ENCODE measurements around the gene PIEZO2. TPM values are rescaled to one million over a fixed set of nuclear protein-coding genes. Genes with fewer than 3 reads are reported as not detected.
"Not testable (repeated sequence)": the region's sequence is repeated elsewhere in the genome, so short reads cannot be mapped to it uniquely, and the experiment has no call there.

PIEZO2 gene
- total RNA-seq, 4 donors from 2014 or later, result 0.64 to 1.8 (median 1.6) TPM

GRCh38 chr18:10923141-10923540, 226.2 kb downstream of the PIEZO2 start:
- no peaks in the 10 kb centered on the region for H3K36me3 ChIP-seq
- H3K4me3 ChIP-seq, result no peak overlapping the region
- peaks cover 7% of the 10 kb centered on the region for H3K27me3 ChIP-seq
- 53 to 55% methylated on average over 4 of the region's 4 CpGs for WGBS, 2 donors (ENCODE audit: low coverage in 1 of 2)
- TF ChIP-seq POLR2AphosphoS5 (IDR thresholded peaks at IDR 0.05) (no peak), EP300 (IDR thresholded peaks at IDR 0.05) (no peak), CTCF (IDR thresholded peaks at IDR 0.05) (no peak), POLR2A (IDR thresholded peaks at IDR 0.05) (no peak)
- peaks cover 0 to 26% (median 0%) of the 10 kb centered on the region in 3 donors for H3K4me1 ChIP-seq
- no peak overlapping the region for H3K27ac ChIP-seq
- H3K9me3 ChIP-seq, result no peaks in the 10 kb centered on the region
- no peak for ATAC-seq

- H3K9me3 ChIP-seq, H3K36me3 ChIP-seq, H3K27ac ChIP-seq, H3K4me3 ChIP-seq, H3K27me3 ChIP-seq, ATAC-seq: not testable (repeated sequence)
- 90% methylated on average over 1 of the region's 1 CpG; no CpG with 5 or more reads in 1 of the 2 donors for WGBS, 2 donors (ENCODE audit: low coverage in 1 of 2)
- peaks cover 0 to 21% (median 0%) of the 10 kb centered on the region in 3 donors for H3K4me1 ChIP-seq
Observed at GRCh38 chr18:10922712-10923111, 226.7 kb downstream of the PIEZO2 start.

- ATAC-seq, H3K27ac ChIP-seq, H3K9me3 ChIP-seq, H3K27me3 ChIP-seq, H3K4me1 ChIP-seq, H3K36me3 ChIP-seq, H3K4me3 ChIP-seq: not testable (repeated sequence)
- 73 to 90% methylated on average over 6 of the region's 6 CpGs for WGBS, 2 donors (ENCODE audit: low coverage in 1 of 2)
Observed at GRCh38 chr18:10920309-10920708, 229.1 kb downstream of the PIEZO2 start.

DNA sequence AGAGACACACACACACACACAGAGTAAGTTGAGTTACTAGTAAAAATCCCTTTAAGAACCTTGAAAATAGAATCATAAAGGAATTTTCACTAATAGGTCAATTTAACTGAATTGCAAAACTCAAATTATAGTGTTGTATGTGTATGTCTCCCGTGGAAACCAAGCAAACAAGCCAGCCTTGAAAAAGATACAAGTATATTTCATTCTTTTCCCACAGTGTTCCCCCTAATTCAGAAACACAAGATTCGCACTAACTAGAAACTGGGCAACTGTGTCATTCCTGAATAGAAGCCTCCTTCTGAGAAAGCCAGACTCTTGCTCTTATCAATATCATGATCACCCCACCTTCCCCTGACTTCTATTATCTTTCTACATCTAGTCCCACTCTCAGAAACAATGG, 229.5 kb downstream of the PIEZO2 start:
- no peaks in the 10 kb centered on the region for H3K9me3 ChIP-seq
- no peak for ATAC-seq
- 72 to 95% methylated on average over 2 of the region's 2 CpGs for WGBS, 2 donors (ENCODE audit: low coverage in 1 of 2)
- H3K27me3 ChIP-seq, result no peaks in the 10 kb centered on the region
- no peak overlapping the region for H3K27ac ChIP-seq
- TF ChIP-seq POLR2AphosphoS5 (IDR thresholded peaks at IDR 0.05) (no peak), CTCF (IDR thresholded peaks at IDR 0.05) (no peak), EP300 (IDR thresholded peaks at IDR 0.05) (no peak), POLR2A (IDR thresholded peaks at IDR 0.05) (no peak)
- no peak overlapping the region for H3K4me3 ChIP-seq
- H3K36me3 ChIP-seq, result no peaks in the 10 kb centered on the region
- no peaks in the 10 kb centered on the region for H3K4me1 ChIP-seq

DNA sequence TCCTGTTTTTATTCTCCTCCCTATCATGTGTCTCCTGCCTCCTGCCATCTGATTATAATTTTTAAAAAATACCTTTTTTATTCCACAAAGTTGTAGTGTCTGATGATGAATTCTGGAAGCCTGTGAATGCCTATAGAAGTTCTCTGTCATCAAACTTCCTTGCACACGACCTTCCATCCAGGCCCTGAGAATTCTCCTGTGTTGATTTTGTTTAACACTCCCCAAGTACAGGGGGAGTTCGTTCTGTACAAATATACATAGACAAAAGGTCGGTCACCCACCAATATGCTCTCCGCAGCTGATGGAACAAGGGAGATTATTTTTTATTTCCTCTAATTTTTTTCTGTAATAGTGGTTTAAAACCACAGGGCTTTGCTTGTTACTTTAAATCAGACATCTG, 232.5 kb downstream of the PIEZO2 start:
- Histone ChIP-seq H3K9me3 (no peaks in the 10 kb centered on the region), H3K27me3 (no peaks in the 10 kb centered on the region), H3K36me3 (no peaks in the 10 kb centered on the region), H3K4me3 (no peak overlapping the region), H3K4me1 (no peaks in the 10 kb centered on the region), H3K27ac (no peak overlapping the region)
- TF ChIP-seq POLR2A (IDR thresholded peaks at IDR 0.05) (no peak), POLR2AphosphoS5 (IDR thresholded peaks at IDR 0.05) (no peak), CTCF (IDR thresholded peaks at IDR 0.05) (no peak), EP300 (IDR thresholded peaks at IDR 0.05) (no peak)
- ATAC-seq, result no peak
- 50 to 55% methylated on average over 4 of the region's 4 CpGs for WGBS, 2 donors (ENCODE audit: low coverage in 1 of 2)

DNA sequence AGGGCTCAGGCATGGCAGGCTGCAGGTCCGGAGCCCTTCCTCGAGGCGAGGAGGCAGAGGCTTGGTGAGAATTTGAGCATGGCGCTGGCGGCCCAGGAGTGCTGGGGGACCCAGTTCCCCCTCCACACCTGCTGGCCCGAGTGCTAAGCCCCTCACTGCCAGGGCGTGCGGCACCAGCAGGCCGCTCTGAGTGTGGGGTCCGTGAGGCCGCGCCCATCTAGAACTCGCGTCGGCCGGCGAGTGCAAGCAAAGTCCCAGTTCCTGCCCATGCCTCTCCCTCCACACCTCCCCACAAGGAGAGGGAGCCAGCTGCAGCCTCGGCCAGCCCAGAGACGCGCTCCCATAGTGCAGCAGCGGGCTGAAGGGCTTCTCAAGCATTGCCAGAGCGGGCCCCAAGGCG, 233.0 kb downstream of the PIEZO2 start:
- H3K9me3 ChIP-seq, result no peaks in the 10 kb centered on the region
- no peak overlapping the region for H3K27ac ChIP-seq
- no peak overlapping the region for H3K4me3 ChIP-seq
- H3K27me3 ChIP-seq, result no peaks in the 10 kb centered on the region
- ATAC-seq, result no peak
- no peaks in the 10 kb centered on the region for H3K36me3 ChIP-seq
- WGBS, 2 donors (ENCODE audit: low coverage in 1 of 2), result 77 to 78% methylated on average over 6 of the region's 23 CpGs
- H3K4me1 ChIP-seq, result no peaks in the 10 kb centered on the region
- no peak for TF ChIP-seq POLR2AphosphoS5 (IDR thresholded peaks at IDR 0.05)
- no peak for TF ChIP-seq POLR2A (IDR thresholded peaks at IDR 0.05)
- no peak for TF ChIP-seq CTCF (IDR thresholded peaks at IDR 0.05)
- TF ChIP-seq EP300 (IDR thresholded peaks at IDR 0.05), result no peak

GRCh38 chr18:10915748-10916147, 233.6 kb downstream of the PIEZO2 start:
- H3K27ac ChIP-seq, ATAC-seq, H3K9me3 ChIP-seq, H3K4me3 ChIP-seq, H3K36me3 ChIP-seq, H3K4me1 ChIP-seq, H3K27me3 ChIP-seq: not testable (repeated sequence)
- WGBS, 2 donors (ENCODE audit: low coverage in 1 of 2), result 94 to 97% methylated on average over 4 of the region's 5 CpGs

- H3K9me3 ChIP-seq, H3K27ac ChIP-seq, H3K27me3 ChIP-seq, H3K36me3 ChIP-seq, H3K4me3 ChIP-seq, H3K4me1 ChIP-seq, ATAC-seq: not testable (repeated sequence)
- WGBS, 2 donors (ENCODE audit: low coverage in 1 of 2), result 46 to 83% methylated on average over 3 to 5 of the region's 8 CpGs
Observed at GRCh38 chr18:10914610-10915009, 234.8 kb downstream of the PIEZO2 start.

All from gastroesophageal sphincter (tissue), 4 donors.